Heart left ventricle (tissue), 16 donors: ENCODE data around the gene LAMA3. TPM values are rescaled to one million over a fixed set of nuclear protein-coding genes. Genes with fewer than 3 reads are reported as not detected.

ENCODE experiments used
- ATAC-seq, 4 donors: fragments of 200-7000 bp; cut with Tn5 transposase; one replicate each; pipeline ENCODE4 v1.9.1; 2020 to 2022; ENCODE audit warnings: moderate library complexity in 4 of 4, mild to moderate bottlenecking in 3 of 4, moderate number of reproducible peaks in 1 of 4
- DNase-seq, 5 donors: peaks; one replicate each; pipeline ENCODE4 v3.0.0-alpha.2; 2020
- H3K27ac ChIP-seq, 12 donors: fragments of 200-600 bp; sonication (generic) in 4 of 12; one replicate each; pipeline versions ENCODE4 v1.5.0 to v1.8.0; 2016 to 2022; ENCODE audit warnings: mild to moderate bottlenecking in 2 of 12
- H3K27me3 ChIP-seq, 9 donors: fragments of 200-600 bp; sonication (generic) in 2 of 9; one replicate each; pipeline versions ENCODE4 v1.5.1 to v1.8.0; 2016 to 2022; ENCODE audit warnings: mild to moderate bottlenecking in 3 of 9
- H3K36me3 ChIP-seq, 9 donors: fragments of 200-600 bp; sonication (generic) in 2 of 9; one replicate each; pipeline versions ENCODE4 v1.5.0 to v1.8.0; 2018 to 2022; ENCODE audit warnings: mild to moderate bottlenecking in 2 of 9
- H3K4me1 ChIP-seq, 12 donors: fragments of 200-600 bp; sonication (generic) in 4 of 12; one replicate each; pipeline versions ENCODE4 v1.5.0 to v1.8.0; 2016 to 2022; ENCODE audit warnings: mild to moderate bottlenecking in 3 of 12
- H3K4me3 ChIP-seq, 12 donors: fragments of 200-600 bp; sonication (generic) in 4 of 12; one replicate each; pipeline versions ENCODE4 v1.5.0 to v1.8.0; 2017 to 2022; ENCODE audit warnings: mild to moderate bottlenecking in 9 of 12, moderate library complexity in 4 of 12
- H3K9me3 ChIP-seq, 12 donors: fragments of 200-600 bp; sonication (generic) in 4 of 12; one replicate each; pipeline versions ENCODE4 v1.5.0 to v1.8.0; 2016 to 2022; ENCODE audit warnings: mild to moderate bottlenecking in 1 of 12
- POLR2A ChIP-seq, 2 donors: fragments of 450-650 bp; IDR thresholded peaks; one replicate each; pipeline ENCODE4 v1.6.1; 2017; ENCODE audit warnings: antibody characterized with exemption in 2 of 2, mild to moderate bottlenecking in 2 of 2, moderate library complexity in 2 of 2
- WGBS, 4 donors: extraction: QIAGEN DNeasy Blood & Tissue Kit in 2 of 4; methylation state at CpG; one replicate each; pipeline versions ENCODE4 v1.1.5 to v1.1.7; 2013 to 2018; 5-methylcytosine and 5-hydroxymethylcytosine counted together
- intact Hi-C, 10 donors: fragments of 100-400 bp; cut with DNase I; formaldehyde crosslinking; loops; one replicate each; pipeline versions ENCODE4 v1.11.1 to v1.14.2; 2022
- polyA plus RNA-seq, 2 donors: library from polyadenylated mRNA; stranded (reverse); fragments of 200-250 nt; gene quantifications; one replicate each; pipeline ENCODE4 v1.2.3, GENCODE V29; 2013
- total RNA-seq, 9 donors: library from RNA; depleted of rRNA in 2 of 9; stranded (reverse); fragments of >200 nt in 2 of 9; fragmentation: NEBNext Ultra II Directional in 3 of 9; extraction: Animal tissue kit (Norgen Biotek cat#: 25700) in 3 of 9; gene quantifications; one replicate each; pipeline versions ENCODE4 v1.1.0 to v1.2.4, GENCODE V29; 2016 to 2023
- TF ChIP-seq, protein P1 (sequence below), 12 donors: fragments of 200-600 bp; sonication (generic) in 4 of 12; IDR thresholded peaks; one replicate each; pipeline versions ENCODE4 v1.5.0 to v1.8.0; 2018 to 2022; ENCODE audit warnings: antibody characterized with exemption in 12 of 12, mild to moderate bottlenecking in 5 of 12
- donor health status: ischemic (EF 13 %, LVEDD 7.1; RV severe dilation, severe dysfunction).
- donor health status: healthy with polysubstance abuse.
- donor health status: DM: no; HTN: yes; CAD: no.
- donor health status: DM: no; HTN: no; CAD: no.
- donor health status: ischemic (EF 25% LVEDD 6.9; RV normal size, moderate dysfunction).
- donor health status: ischemic (EF 25% LVEDD 5.7; RV mildly dilated, moderate dysfunction).
- donor health status: healthy.
- donor health status: DM: yes; HTN: yes; CAD: no.
- donor health status: ischemic (EF 35%, LVEDD 5.7; RV mildly dilated, moderate dysfunction).
- donor health status: nonischemic (EF 11% LVEDD 7.7; RV severe dilation, severe dysfunction).
- donor health status: DM: yes; HTN: yes; CAD: no.
- donor health status: PGD.
- donor health status: ischemic (EF 29% LVEDD 5.4; RV normal size, mild dysfunction).
- donor health status: nonischemic (EF 23%, LVEDD 6.1; RV moderate dilation, normal function).

Gene LAMA3
- total and polyA plus RNA-seq, 11 donors, result 1.2 to 6.6 (median 3.2) TPM

DNA sequence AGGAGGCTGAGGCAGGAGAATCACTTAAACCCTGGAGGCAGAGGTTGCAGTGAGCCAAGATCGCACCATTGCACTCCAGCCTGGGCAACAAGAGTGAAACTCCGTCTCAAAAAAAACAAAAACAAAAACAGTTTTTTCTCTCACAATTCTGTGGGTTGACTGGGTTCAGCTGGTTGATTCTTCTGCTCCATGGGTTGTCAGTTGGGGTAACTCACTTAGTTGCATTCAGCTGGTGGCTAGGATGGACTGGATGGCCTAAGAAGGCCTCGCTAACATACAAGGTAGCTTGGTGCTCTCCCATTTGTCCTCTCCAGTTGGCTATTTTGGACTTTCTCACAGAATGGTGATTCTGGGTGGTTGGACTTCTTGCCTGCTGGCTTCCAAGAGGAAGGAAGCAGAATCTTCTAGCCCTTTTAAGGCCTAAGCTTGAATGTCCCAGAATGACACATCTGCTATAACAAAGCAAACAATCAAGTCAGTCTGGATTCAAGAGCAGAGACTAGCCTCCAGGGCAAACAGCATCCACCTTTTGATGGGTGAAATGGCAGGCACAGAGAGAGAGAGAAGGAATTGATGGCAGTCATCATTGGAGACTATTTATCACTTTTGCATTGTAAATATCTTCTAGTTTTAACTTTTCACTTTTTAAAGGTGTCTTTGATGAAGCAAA is 17.9 kb downstream of the LAMA3 start:
- Histone ChIP-seq H3K27ac (no peak overlapping the region), H3K4me3 (no peak overlapping the region), H3K4me1 (peaks cover 0 to 9% (median 0%) of the 10 kb centered on the region in 12 donors), H3K27me3 (no peaks in the 10 kb centered on the region), H3K36me3 (no peaks in the 10 kb centered on the region), H3K9me3 (peaks cover 0 to 16% (median 1%) of the 10 kb centered on the region in 12 donors)
- DNase-seq (no peak), ATAC-seq (no peak)
- intact Hi-C loops, result loop anchor here in 6 of 10 donors (10.0 kb wide), 3 partner anchors 192 to 212 kb away; partner anchors contain the start of gene RMC1 (in 1 of the 6)
- TF ChIP-seq, protein P1, sequence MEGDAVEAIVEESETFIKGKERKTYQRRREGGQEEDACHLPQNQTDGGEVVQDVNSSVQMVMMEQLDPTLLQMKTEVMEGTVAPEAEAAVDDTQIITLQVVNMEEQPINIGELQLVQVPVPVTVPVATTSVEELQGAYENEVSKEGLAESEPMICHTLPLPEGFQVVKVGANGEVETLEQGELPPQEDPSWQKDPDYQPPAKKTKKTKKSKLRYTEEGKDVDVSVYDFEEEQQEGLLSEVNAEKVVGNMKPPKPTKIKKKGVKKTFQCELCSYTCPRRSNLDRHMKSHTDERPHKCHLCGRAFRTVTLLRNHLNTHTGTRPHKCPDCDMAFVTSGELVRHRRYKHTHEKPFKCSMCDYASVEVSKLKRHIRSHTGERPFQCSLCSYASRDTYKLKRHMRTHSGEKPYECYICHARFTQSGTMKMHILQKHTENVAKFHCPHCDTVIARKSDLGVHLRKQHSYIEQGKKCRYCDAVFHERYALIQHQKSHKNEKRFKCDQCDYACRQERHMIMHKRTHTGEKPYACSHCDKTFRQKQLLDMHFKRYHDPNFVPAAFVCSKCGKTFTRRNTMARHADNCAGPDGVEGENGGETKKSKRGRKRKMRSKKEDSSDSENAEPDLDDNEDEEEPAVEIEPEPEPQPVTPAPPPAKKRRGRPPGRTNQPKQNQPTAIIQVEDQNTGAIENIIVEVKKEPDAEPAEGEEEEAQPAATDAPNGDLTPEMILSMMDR (IDR thresholded peaks at IDR 0.05), result no peak
- no peak for TF ChIP-seq POLR2A (IDR thresholded peaks at IDR 0.05)
- 86 to 96% (median 95%) methylated on average over 3 of the region's 3 CpGs for WGBS, 4 donors

DNA sequence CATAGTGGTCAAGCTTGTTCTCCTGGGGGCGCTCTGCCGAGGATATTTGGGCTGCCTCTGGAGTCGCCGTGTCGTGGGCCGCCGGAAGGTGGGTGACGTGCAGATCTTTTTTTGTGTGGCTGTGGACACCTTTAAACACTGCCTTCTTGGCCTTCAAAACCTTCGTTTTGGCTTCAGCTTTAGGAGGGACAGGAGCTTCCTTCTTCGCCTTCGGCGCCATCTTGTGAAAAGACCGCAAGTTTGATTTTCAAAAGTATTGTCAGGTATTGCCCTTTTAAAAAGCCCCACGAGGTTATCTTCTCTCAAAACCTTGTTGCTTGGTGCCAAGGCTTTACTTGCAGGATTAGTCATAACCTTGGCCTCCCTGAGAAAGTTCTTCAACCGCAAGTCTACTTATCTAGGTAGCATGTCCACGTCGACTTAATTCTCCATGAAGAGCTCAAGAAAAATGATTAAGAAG is 20.8 kb downstream of the LAMA3 start:
- WGBS, 4 donors, result 92 to 93% (median 92%) methylated on average over 17 of the region's 17 CpGs
- Histone ChIP-seq H3K27ac (no peak overlapping the region), H3K27me3 (no peaks in the 10 kb centered on the region), H3K36me3 (no peaks in the 10 kb centered on the region), H3K4me3 (no peak overlapping the region), H3K4me1 (no peaks in the 10 kb centered on the region), H3K9me3 (peaks cover 0 to 16% (median 1%) of the 10 kb centered on the region in 12 donors)
- ATAC-seq (no peak), DNase-seq (no peak)
- intact Hi-C loops, result loop anchor here in 1 of 10 donors (10.0 kb wide), 1 partner anchor 65 kb away; no protein-coding TSS in a partner anchor
- TF ChIP-seq POLR2A (IDR thresholded peaks at IDR 0.05), result no peak
- TF ChIP-seq, protein P1 (IDR thresholded peaks at IDR 0.05), result no peak

DNA sequence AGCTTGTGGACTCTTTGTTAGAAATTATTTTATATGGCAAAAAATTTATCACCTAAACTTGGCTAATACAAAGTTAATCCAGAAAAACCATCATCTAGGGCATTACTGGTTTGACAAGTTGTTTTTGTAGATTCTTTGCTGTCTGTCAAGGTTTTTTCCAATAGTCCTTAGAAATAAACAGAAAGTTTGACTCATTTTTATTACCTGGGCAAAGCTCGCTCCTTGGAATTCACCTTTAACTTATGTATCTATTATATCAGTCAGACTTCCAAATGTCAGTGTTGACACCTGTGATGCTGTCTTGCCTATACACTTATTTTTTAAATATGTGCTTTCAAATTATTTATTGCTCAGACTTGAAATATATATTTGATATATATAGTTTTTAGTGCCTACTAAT is 21.7 kb downstream of the LAMA3 start:
- Histone ChIP-seq H3K27ac (no peak overlapping the region), H3K36me3 (no peaks in the 10 kb centered on the region), H3K27me3 (no peaks in the 10 kb centered on the region), H3K9me3 (peaks cover 0 to 16% (median 1%) of the 10 kb centered on the region in 12 donors), H3K4me3 (no peak overlapping the region), H3K4me1 (no peaks in the 10 kb centered on the region)
- TF ChIP-seq, protein P1 (IDR thresholded peaks at IDR 0.05), result no peak
- TF ChIP-seq POLR2A (IDR thresholded peaks at IDR 0.05), result no peak
- intact Hi-C loops, result loop anchor here in 1 of 10 donors (10.0 kb wide), 1 partner anchor 64 kb away; no protein-coding TSS in a partner anchor
- WGBS, 4 donors, result 97 to 100% (median 97%) methylated on average over 1 of the region's 1 CpG
- no peak for ATAC-seq
- no peak for DNase-seq

DNA sequence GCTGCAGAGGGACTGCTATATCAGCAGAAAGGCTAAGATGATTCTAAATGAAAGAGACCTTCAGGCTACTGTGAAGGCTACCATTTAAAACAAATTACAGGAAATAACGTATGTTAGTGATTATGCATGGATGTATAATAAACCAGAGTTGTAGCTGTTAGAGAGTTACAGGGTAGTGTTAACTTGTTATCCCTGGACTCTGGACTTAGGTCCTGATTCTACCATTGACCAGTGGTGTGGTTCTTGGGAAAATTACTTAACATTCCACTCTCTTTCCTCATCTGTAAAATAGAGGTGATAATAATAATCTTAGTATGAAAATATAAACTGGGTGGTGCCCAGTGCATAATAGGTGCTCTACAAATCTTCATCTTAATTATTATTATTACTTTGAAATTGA is 22.2 kb downstream of the LAMA3 start:
- intact Hi-C loops, result loop anchor here in 1 of 10 donors (10.0 kb wide), 1 partner anchor 63 kb away; no protein-coding TSS in a partner anchor
- no peaks in the 10 kb centered on the region for H3K36me3 ChIP-seq
- peaks cover 0 to 12% (median 1%) of the 10 kb centered on the region in 12 donors for H3K9me3 ChIP-seq
- 92 to 97% (median 96%) methylated on average over 1 of the region's 1 CpG for whole genome bisulfite sequencing, 4 donors
- no peak overlapping the region for H3K4me3 ChIP-seq
- TF ChIP-seq, protein P1 (IDR thresholded peaks at IDR 0.05), result no peak
- TF ChIP-seq POLR2A (IDR thresholded peaks at IDR 0.05), result no peak
- H3K27ac ChIP-seq, result no peak overlapping the region
- DNase-seq (no peak), ATAC-seq (no peak)
- H3K4me1 ChIP-seq, result no peaks in the 10 kb centered on the region
- no peaks in the 10 kb centered on the region for H3K27me3 ChIP-seq
